ENCODE measurements around the gene CHD9.
A peak's percentile ranks its signal among the peaks of the same experiment; 100 is the strongest.

Gene CHD9

DNA sequence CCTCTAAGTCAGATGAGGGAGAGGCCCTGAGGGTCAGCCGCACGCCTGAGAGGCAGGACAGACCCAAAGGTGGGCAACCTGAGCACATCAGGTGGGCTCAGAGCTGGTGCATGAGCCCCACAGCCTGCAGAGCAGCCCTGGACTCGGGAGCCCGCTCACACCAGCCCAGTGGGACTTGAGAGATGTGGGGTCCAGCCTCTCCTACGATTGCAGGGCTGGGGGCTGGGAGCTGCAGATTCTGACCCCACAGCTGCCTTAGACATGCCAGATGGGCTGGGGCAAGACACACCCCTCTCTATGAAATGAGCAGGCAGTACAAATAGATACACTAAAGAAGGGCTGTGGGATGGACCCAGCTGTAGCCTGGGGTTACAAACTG, 302.4 kb downstream of the CHD9 start:
- no peak for DNase-seq (ENCODE audit: low read depth in 2 of 2)

DNA sequence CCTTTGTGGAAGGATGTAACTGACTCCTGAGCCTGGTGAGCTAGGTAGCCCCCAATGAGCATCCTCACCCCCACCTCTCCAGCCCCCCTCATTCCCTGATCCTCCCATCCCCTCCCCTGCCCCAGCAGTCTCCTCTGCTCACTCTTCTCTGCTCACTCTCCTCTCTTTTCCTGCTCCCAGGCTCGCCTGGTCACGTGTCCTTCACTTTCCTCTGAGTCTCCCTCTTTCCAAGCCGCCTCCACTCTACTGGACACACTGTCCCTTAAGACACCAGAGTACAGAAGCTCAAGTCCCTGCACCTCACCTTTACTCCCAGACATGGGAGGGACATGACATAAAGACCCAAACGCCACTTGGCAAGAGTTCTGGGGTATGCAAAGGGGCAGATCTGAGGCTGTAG, 303.2 kb downstream of the CHD9 start:
- no peak for DNase-seq (ENCODE audit: low read depth in 2 of 2)

DNA sequence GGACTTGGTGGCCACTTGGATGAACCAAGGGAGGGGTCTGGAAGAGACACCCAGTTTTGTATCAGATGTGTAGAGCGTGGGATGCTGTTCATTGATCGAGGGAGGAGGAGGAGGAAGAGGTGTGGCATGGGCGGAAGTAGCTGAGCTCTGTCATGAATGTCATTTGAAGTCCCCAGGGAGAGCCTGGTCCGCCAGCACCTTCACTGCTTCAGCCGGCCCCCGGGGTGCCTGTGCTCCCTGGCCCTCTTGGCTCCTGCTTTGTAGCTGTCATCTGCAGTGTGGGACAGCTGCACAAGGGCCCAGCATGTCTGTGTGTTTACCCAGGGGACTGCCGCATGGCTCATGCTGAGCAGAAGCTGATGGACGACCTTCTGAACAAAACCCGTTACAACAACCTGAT, 304.1 kb downstream of the CHD9 start:
- DNase-seq (ENCODE audit: low read depth in 2 of 2) = no peak

DNA sequence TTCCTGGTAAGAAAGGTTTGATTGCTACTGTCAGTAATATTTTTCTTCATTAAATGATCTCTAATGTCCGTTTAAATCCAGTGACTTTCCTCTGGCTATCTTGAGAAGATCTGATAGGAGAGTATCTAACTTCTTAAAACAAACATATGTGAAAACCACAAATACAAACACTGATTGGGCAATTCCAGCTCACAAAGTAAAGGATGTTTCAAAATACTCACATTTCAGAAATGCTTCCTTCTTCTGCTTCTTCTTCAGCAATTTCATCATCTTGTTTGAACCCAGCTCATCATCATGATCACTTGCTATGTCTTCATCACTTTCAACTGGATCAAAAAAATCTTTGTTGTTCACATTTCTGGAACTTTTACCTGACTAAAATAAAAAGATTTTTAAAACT, 315.1 kb downstream of the CHD9 start:
- DNase-seq (ENCODE audit: low read depth in 2 of 2) = no peak

DNA sequence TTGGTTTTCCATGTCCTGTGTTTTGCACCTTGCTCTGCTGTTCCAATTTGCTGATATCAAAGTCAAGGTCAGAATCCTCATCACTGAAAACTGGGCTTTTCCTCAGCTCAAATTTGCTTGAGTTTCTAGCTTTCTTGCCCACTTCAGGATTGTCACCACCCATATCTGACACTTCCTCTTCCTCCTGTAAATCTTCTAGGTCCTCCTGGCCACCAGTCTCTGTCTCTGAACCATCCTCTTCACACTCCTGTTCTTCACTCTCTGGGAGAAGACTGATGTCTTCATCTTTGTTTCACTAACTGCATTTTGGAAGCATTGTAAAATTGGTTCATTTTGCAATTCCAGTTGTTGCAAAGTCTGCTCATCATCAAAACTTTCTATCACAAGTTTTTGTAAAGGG, 316.0 kb downstream of the CHD9 start:
- DNase-seq (ENCODE audit: low read depth in 2 of 2) = no peak

DNA sequence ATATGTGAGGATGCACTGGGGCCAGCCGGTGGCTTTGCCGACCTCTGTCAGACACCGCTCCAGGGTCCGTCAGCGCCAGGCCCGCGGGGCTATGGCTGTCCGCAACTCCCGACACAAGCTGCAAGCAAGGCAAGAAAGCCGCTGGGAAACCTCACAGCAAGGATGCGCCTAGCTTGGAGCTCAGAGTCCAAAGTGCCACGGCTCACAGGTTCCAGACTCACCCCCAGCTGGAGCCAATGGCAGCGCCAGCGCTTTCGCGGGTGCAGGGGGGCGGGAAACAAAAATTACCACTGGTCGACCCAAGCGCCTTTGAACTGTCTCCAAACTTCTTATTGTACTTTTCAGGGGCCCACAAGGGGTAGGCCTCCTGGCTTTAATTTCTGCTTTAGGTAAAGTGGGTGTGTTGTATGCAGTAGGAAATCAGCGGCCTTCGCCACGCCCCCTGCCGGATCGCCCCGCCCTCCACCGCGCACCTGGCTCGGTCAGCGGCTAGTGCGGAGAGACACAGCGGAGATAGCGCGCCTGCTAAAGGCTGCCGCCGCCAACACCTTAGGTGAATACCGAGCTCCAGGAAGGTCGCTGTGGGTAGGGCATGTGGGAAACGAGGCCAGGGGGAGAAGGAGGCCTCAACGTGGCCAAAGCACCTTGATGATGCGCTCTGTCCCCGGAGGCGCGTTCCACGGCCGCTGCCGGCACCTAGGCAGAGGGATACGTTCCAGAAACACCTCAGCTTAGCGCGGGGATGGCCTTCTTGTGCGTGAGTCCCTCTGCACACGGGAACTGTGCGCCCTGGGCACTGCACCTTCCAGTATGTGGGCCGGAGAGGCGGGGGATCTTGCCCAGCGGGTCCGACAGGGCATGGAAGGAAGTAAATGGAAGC, 318.4 kb downstream of the CHD9 start:
- peak; percentile 56 to 78 for DNase-seq (ENCODE audit: low read depth in 2 of 2)

DNA sequence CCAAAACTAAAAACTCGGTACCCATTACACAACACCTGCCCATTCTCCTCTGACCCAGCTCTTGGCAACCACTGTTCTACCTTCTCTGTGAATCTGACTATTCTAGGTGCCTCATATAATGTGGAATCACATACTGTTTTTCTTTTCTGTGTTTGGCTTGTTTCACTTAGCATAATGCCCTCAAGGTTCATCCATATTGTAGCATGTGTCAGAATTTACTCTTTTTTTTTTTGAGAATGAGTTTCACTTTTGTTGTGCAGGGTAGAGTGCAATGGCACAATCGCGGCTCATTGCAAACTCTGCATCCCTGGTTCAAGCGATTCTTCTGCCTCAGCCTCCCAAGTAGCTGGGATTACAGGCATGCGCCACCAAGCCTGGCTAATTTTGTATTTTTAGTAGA, 320.0 kb downstream of the CHD9 start:
- DNase-seq (ENCODE audit: low read depth in 2 of 2) = no peak

DNA sequence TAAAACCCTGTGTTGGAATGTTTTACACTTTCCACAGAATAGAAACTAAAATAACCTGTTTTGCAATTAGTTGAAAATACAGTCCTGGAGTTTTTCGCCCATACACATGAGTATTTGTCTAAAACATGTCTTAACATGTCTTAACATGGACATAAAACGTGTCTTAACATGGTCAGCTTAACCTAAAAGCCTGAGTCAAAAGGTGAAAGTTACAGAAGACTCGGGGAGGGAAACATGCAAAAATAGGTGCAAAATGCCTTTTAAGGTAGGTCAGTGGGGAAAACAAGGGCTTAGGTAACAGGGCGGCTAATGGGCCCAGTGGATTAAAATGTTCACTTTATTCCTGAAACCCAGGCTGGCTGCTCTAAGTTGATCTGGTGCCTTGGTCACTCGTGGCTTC, 323.3 kb downstream of the CHD9 start:
- DNase-seq (ENCODE audit: low read depth in 2 of 2) = no peak

All from stimulated activated CD4-positive, alpha-beta T cell treated with anti-CD3 and anti-CD28 coated beads, Interleukin-12 subunit alpha, Interleukin-12 subunit beta, amount 100 ng/mL, for 24 hours (primary cell).